Neural crest cell (in vitro differentiated cells): Measurements from ENCODE around the gene LHFPL2. TPM values are rescaled to one million over a fixed set of nuclear protein-coding genes. Genes with fewer than 3 reads are reported as not detected.

ENCODE experiments used
- DNase-seq: peaks from one replicate; pipeline ENCODE4 v3.0.0; 2021; ENCODE audit warnings: low read depth, mixed read lengths, low spot score
- H3K27ac Mint-ChIP-seq: one replicate; pipeline ENCODE4 v1.8.0; 2021; ENCODE audit warnings: mild to moderate bottlenecking, mixed read lengths; ENCODE audit not compliant: unreplicated experiment
- H3K27me3 Mint-ChIP-seq: 2 replicates; pipeline ENCODE4 v1.8.0; 2021; ENCODE audit warnings: low read depth, mild to moderate bottlenecking, mixed read lengths
- H3K36me3 Mint-ChIP-seq: 2 replicates; pipeline ENCODE4 v1.8.0; 2021; ENCODE audit warnings: low read depth, mild to moderate bottlenecking, mixed read lengths
- H3K4me1 Mint-ChIP-seq: 2 replicates; pipeline ENCODE4 v1.8.0; 2021; ENCODE audit warnings: mixed read lengths
- H3K4me3 Mint-ChIP-seq: one replicate; pipeline ENCODE4 v1.8.0; 2021; ENCODE audit warnings: mild to moderate bottlenecking, mixed read lengths
- H3K9me3 Mint-ChIP-seq: 2 replicates; pipeline ENCODE4 v1.8.0; 2021; ENCODE audit warnings: mixed read lengths
- CTCF ChIP-seq: fragments of 200-600 bp; sonication (generic); conservative IDR thresholded peaks from 2 replicates; pipeline ENCODE4 v1.5.0; 2021; ENCODE audit warnings: antibody characterized with exemption, mild to moderate bottlenecking
- total RNA-seq: library from RNA; stranded (reverse); gene quantifications from 2 replicates; pipeline ENCODE4 v1.2.1, GENCODE V29; 2021

LHFPL2 gene
- total RNA-seq, 1 donor from 2014 or later, result 15.0 TPM

- peak overlapping the region; percentile 44 for H3K27ac Mint-ChIP-seq
- H3K4me1 Mint-ChIP-seq, result peaks cover 44% of the 10 kb centered on the region
- H3K4me3 Mint-ChIP-seq, result no peak overlapping the region
- H3K9me3 Mint-ChIP-seq, result peaks cover 3% of the 10 kb centered on the region
- no peaks in the 10 kb centered on the region for H3K27me3 Mint-ChIP-seq
- no peak for TF ChIP-seq CTCF
- H3K36me3 Mint-ChIP-seq, result peaks cover 7% of the 10 kb centered on the region
- no peak for DNase-seq
These were observed 81.7 kb downstream of the LHFPL2 start for GRCh38 chr5:78566747-78567425.

- no peak for TF ChIP-seq CTCF
- Mint-ChIP-seq H3K9me3 (peaks cover 3% of the 10 kb centered on the region), H3K4me1 (peaks cover 37% of the 10 kb centered on the region), H3K4me3 (no peak overlapping the region), H3K27ac (no peak overlapping the region), H3K27me3 (no peaks in the 10 kb centered on the region), H3K36me3 (peaks cover 4% of the 10 kb centered on the region)
- DNase-seq, result no peak
These were observed 83.2 kb downstream of the LHFPL2 start for GRCh38 chr5:78565395-78565794.

- TF ChIP-seq CTCF, result no peak
- H3K27ac Mint-ChIP-seq, result no peak overlapping the region
- DNase-seq, result no peak
- peaks cover 20% of the 10 kb centered on the region for H3K4me1 Mint-ChIP-seq
- peaks cover 4% of the 10 kb centered on the region for H3K36me3 Mint-ChIP-seq
- no peak overlapping the region for H3K4me3 Mint-ChIP-seq
- peaks cover 3% of the 10 kb centered on the region for H3K9me3 Mint-ChIP-seq
- no peaks in the 10 kb centered on the region for H3K27me3 Mint-ChIP-seq
These were observed 85.0 kb downstream of the LHFPL2 start for GRCh38 chr5:78563621-78564020.

- no peak for DNase-seq
- H3K9me3 Mint-ChIP-seq, result peaks cover 3% of the 10 kb centered on the region
- no peaks in the 10 kb centered on the region for H3K27me3 Mint-ChIP-seq
- no peak overlapping the region for H3K4me3 Mint-ChIP-seq
- H3K4me1 Mint-ChIP-seq, result peaks cover 12% of the 10 kb centered on the region
- TF ChIP-seq CTCF, result no peak
- H3K27ac Mint-ChIP-seq, result no peak overlapping the region
- H3K36me3 Mint-ChIP-seq, result peaks cover 4% of the 10 kb centered on the region
These were observed 85.8 kb downstream of the LHFPL2 start for GRCh38 chr5:78562714-78563330.

- no peak overlapping the region for H3K27ac Mint-ChIP-seq
- H3K9me3 Mint-ChIP-seq, result peaks cover 3% of the 10 kb centered on the region
- peaks cover 4% of the 10 kb centered on the region for H3K36me3 Mint-ChIP-seq
- TF ChIP-seq CTCF, result no peak
- peaks cover 4% of the 10 kb centered on the region for H3K4me1 Mint-ChIP-seq
- no peaks in the 10 kb centered on the region for H3K27me3 Mint-ChIP-seq
- no peak for DNase-seq
- no peak overlapping the region for H3K4me3 Mint-ChIP-seq
These were observed 86.6 kb downstream of the LHFPL2 start for GRCh38 chr5:78562001-78562400.
